Activated B cell treated with CpG ODN at 0.5 μM for 24 hours (primary cell): Measurements from ENCODE around the gene ASPA. TPM values are rescaled to one million over a fixed set of nuclear protein-coding genes. Genes with fewer than 3 reads are reported as not detected.

Experiments used
- ATAC-seq: fragments of 200-7000 bp; cut with Tn5 transposase; one replicate; pipeline ENCODE4 v1.10.0; 2021; ENCODE audit warnings: low read depth, mild to moderate bottlenecking, moderate library complexity
- CTCF ChIA-PET: fragments of 350-600 bp; sonication (Branson Sonifier 250); formaldehyde crosslinking; loops from one replicate; lab custom pipeline; 2021; ENCODE audit warnings: antibody characterized with exemption; lab: Charles Lee
- POLR2A ChIA-PET: fragments of 350-600 bp; sonication (Branson Sonifier 250); formaldehyde crosslinking; loops from one replicate; lab custom pipeline; 2021; ENCODE audit warnings: antibody characterized with exemption; lab: Charles Lee
- DNase-seq: peaks from one replicate; pipeline ENCODE4 v3.0.0; 2022
- H3K27ac Mint-ChIP-seq: one replicate; pipeline ENCODE4 v1.8.0; 2020; ENCODE audit warnings: mixed read lengths
- H3K27me3 Mint-ChIP-seq: one replicate; pipeline ENCODE4 v1.8.0; 2021; ENCODE audit warnings: mixed read lengths
- H3K36me3 Mint-ChIP-seq: one replicate; pipeline ENCODE4 v1.8.0; 2021; ENCODE audit warnings: low read depth, mixed read lengths
- H3K4me1 Mint-ChIP-seq: one replicate; pipeline ENCODE4 v1.8.0; 2021; ENCODE audit warnings: mixed read lengths
- H3K4me3 Mint-ChIP-seq: one replicate; pipeline ENCODE4 v1.8.0; 2020; ENCODE audit warnings: mild to moderate bottlenecking, mixed read lengths
- H3K9me3 Mint-ChIP-seq: one replicate; pipeline ENCODE4 v1.8.0; 2020; ENCODE audit warnings: mixed read lengths
- intact Hi-C: fragments of 100-400 bp; cut with micrococcal nuclease; formaldehyde crosslinking; loops from one replicate; pipeline ENCODE4 v1.15.1; 2024
- total RNA-seq: library from RNA; stranded (reverse); gene quantifications from 2 replicates; pipeline ENCODE4 v1.2.3, GENCODE V29; 2022
- TF ChIP-seq, protein P1 (sequence below): fragments of 200-600 bp; IDR thresholded peaks from one replicate; pipeline ENCODE4 v1.8.0; 2022; ENCODE audit warnings: antibody characterized with exemption, mild to moderate bottlenecking

ASPA gene
- total RNA-seq, 1 donor from 2014 or later = not detected

DNA sequence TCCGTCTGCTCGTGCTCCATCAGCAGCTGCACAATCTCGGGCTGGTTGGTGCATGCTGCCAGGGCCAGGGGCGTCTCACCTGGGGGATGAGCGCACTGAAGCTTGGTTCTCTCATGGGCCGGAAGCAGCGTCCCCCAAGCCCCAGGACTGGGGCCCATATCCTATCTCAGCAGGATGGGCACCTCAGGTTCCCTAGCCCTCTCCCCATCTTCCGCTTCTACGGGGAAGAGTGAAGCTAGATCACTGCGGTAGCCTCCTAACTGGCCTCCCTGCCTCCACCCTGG lies 57.0 kb downstream of the ASPA start:
- POLR2A ChIA-PET = no interaction called here
- no peaks in the 10 kb centered on the region for H3K9me3 Mint-ChIP-seq
- no peak overlapping the region for H3K4me3 Mint-ChIP-seq
- H3K36me3 Mint-ChIP-seq = peaks cover 4% of the 10 kb centered on the region
- ATAC-seq = no peak
- peak overlapping the region; percentile 41 for H3K27ac Mint-ChIP-seq
- TF ChIP-seq, protein P1, sequence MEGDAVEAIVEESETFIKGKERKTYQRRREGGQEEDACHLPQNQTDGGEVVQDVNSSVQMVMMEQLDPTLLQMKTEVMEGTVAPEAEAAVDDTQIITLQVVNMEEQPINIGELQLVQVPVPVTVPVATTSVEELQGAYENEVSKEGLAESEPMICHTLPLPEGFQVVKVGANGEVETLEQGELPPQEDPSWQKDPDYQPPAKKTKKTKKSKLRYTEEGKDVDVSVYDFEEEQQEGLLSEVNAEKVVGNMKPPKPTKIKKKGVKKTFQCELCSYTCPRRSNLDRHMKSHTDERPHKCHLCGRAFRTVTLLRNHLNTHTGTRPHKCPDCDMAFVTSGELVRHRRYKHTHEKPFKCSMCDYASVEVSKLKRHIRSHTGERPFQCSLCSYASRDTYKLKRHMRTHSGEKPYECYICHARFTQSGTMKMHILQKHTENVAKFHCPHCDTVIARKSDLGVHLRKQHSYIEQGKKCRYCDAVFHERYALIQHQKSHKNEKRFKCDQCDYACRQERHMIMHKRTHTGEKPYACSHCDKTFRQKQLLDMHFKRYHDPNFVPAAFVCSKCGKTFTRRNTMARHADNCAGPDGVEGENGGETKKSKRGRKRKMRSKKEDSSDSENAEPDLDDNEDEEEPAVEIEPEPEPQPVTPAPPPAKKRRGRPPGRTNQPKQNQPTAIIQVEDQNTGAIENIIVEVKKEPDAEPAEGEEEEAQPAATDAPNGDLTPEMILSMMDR = no peak
- no peak for DNase-seq
- CTCF ChIA-PET = no interaction called here
- H3K27me3 Mint-ChIP-seq = no peaks in the 10 kb centered on the region
- intact Hi-C loops = no loop called here
- peaks cover 13% of the 10 kb centered on the region for H3K4me1 Mint-ChIP-seq

DNA sequence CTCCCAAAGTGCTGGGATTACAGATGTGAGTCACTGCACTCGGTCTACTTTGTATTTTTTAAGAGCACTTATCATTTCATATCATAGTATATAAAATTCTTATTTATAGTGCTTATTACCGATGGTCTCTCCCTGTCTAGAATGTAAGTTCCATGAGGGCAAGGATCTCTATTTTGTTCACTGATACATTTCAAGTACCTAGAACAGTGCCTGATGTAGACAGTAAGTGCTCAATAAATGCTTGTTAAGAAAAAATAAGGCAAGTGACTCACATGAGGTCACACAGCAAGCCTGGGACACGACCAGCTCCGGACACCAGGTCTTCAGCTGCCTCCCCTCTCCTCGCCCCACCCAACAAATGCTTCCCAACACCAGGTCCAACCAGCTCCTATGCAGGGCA lies 58.0 kb downstream of the ASPA start:
- no peaks in the 10 kb centered on the region for H3K9me3 Mint-ChIP-seq
- H3K4me1 Mint-ChIP-seq = peaks cover 13% of the 10 kb centered on the region
- TF ChIP-seq, protein P1 = no peak
- CTCF ChIA-PET = no interaction called here
- DNase-seq (no peak), ATAC-seq (no peak)
- H3K4me3 Mint-ChIP-seq = no peak overlapping the region
- no peak overlapping the region for H3K27ac Mint-ChIP-seq
- intact Hi-C loops = loop anchor here (2.0 kb wide), 1 partner anchor 23 kb away; the partner anchor contains the start of gene TRPV3
- no peaks in the 10 kb centered on the region for H3K27me3 Mint-ChIP-seq
- POLR2A ChIA-PET = no interaction called here
- peaks cover 3% of the 10 kb centered on the region for H3K36me3 Mint-ChIP-seq

DNA sequence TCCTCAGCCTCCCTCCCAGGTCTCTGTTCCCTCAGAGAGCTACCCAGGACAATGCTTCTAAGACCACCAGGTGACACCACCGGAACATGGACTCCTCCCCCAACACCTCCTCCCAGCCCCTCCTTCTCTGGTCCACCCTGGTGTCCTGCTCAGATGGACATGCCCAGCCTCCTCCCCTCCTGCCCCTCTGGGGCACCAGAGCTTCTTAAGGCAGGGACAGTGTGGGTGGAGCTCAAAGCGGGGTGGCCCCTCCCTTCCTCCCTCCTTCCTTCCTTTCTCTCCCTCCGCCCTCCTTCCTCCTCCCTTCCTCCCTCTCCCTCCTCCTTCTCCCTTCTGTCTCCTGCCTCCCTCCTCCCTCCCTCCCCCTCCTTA lies 59.1 kb downstream of the ASPA start:
- POLR2A ChIA-PET = interaction anchor here (0.7 to 0.9 kb wide), 3 partner anchors 24 to 176 kb away, joined by 3 to 4 read pairs (median 3); partner anchors contain the start of genes CTNS and SHPK
- Mint-ChIP-seq H3K9me3 (no peaks in the 10 kb centered on the region), H3K4me3 (no peak overlapping the region), H3K36me3 (peaks cover 3% of the 10 kb centered on the region), H3K27ac (no peak overlapping the region), H3K4me1 (peaks cover 13% of the 10 kb centered on the region), H3K27me3 (no peaks in the 10 kb centered on the region)
- no peak for DNase-seq
- ATAC-seq = no peak
- intact Hi-C loops = loop anchor here (2.0 to 5.0 kb wide), 4 partner anchors 22 to 488 kb away; partner anchors contain the start of genes CTNS, SHPK and TRPV3
- CTCF ChIA-PET = no interaction called here
- TF ChIP-seq, protein P1 = no peak

DNA sequence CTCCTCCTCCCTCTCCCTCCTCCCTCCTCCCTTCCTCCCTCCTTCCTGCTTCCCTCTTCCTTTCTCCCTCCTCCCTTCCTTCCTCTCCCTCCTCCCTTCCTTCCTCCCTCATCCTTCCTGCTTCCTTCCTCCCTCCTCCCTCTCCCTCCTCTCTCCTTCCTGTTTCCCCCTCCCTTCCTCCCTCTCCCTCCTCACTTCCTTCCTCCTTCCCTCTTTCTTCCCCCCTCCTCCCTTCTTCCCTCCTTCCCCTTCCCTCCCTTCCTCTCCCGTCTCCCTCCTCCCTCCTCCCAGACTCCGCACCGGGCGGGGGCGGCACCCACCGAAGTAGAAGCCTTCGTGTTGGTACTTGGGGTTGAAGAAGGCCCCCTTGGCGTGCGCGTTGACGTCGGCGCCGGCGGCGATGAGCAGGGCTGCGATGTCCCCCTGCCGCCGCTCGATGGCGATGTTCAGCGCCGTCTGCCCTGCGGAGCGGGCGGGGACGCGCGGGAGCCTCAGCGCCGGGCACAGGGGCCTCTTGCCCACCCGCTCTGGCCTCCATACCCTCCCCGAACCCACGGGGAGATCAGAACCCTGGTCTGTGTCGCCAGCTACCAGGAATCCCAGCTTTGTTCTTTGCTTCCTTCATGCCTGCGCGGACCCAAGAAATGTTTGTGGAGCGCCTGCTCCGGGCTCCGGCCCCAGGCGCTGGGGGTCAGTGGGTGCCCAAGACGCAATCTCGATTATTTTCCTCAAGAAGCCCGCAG lies 59.6 kb downstream of the ASPA start:
- ChIA-PET POLR2A (interaction anchor here (0.7 to 1.4 kb wide), 3 partner anchors 23 to 175 kb away, joined by 3 to 4 read pairs (median 3); no protein-coding TSS in a partner anchor), CTCF (interaction anchor here (1.3 kb wide), 2 partner anchors 21 to 24 kb away, joined by 5 to 6 read pairs; no protein-coding TSS in a partner anchor)
- DNase-seq (peak; percentile 53), ATAC-seq (peak; percentile 97)
- intact Hi-C loops = loop anchor here (2.0 to 5.0 kb wide), 4 partner anchors 21 to 488 kb away; partner anchors contain the start of genes CTNS, SHPK and TRPV3
- TF ChIP-seq, protein P1 = no peak
- Mint-ChIP-seq H3K36me3 (peaks cover 3% of the 10 kb centered on the region), H3K4me3 (peak overlapping the region; percentile 67), H3K4me1 (peaks cover 13% of the 10 kb centered on the region), H3K27ac (no peak overlapping the region), H3K27me3 (no peaks in the 10 kb centered on the region), H3K9me3 (no peaks in the 10 kb centered on the region)

DNA sequence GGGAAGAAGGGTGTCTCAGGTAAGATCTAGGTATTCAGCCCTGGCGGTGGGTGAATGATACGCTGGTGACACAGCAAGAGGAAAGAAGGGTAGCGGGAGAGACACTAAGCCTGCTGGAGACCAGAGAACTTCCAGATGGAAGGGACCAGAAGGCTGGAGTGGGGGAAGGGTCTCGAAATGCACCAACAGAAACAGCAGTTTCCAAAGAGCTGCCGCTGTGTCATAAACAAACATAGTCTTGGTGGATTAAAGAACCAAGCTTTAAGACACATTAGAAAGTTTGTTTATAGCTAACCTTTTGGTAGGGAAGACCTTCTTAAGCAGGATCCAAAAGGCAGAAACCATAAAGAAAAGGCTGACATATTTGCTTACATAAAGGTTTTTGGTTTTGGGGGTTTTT lies 60.9 kb downstream of the ASPA start:
- DNase-seq (no peak), ATAC-seq (no peak)
- ChIA-PET CTCF (no interaction called here), POLR2A (interaction anchor here (1.4 kb wide), 1 partner anchor 66 kb away, joined by 3 read pairs; no protein-coding TSS in a partner anchor)
- H3K4me3 Mint-ChIP-seq = no peak overlapping the region
- TF ChIP-seq, protein P1 = no peak
- intact Hi-C loops = loop anchor here (5.0 kb wide), 3 partner anchors 101 to 489 kb away; partner anchors contain the start of genes CTNS and SHPK
- no peaks in the 10 kb centered on the region for H3K9me3 Mint-ChIP-seq
- peaks cover 13% of the 10 kb centered on the region for H3K4me1 Mint-ChIP-seq
- H3K36me3 Mint-ChIP-seq = peaks cover 6% of the 10 kb centered on the region
- no peak overlapping the region for H3K27ac Mint-ChIP-seq
- H3K27me3 Mint-ChIP-seq = no peaks in the 10 kb centered on the region
